ENCODE data around the gene MT1A. TPM values are rescaled to one million over a fixed set of nuclear protein-coding genes. Genes with fewer than 3 reads are reported as not detected.

Gene MT1A
- total RNA-seq, 1 experiment from 2014 or later: not detected

- TF ChIP-seq, protein P1, sequence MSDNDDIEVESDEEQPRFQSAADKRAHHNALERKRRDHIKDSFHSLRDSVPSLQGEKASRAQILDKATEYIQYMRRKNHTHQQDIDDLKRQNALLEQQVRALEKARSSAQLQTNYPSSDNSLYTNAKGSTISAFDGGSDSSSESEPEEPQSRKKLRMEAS (IDR thresholded peaks at IDR 0.05): no peak
- TF ChIP-seq YY1 (IDR thresholded peaks at IDR 0.05; ENCODE audit: extremely low read depth, insufficient replicate concordance, low read depth, low read length): no peak
- no peak for TF ChIP-seq CBX3 (IDR thresholded peaks at IDR 0.05; ENCODE audit: low read depth)
- no peak for TF ChIP-seq FOSL1 (IDR thresholded peaks at IDR 0.05; ENCODE audit: low read depth)
- no peak for TF ChIP-seq CEBPB (IDR thresholded peaks at IDR 0.05; ENCODE audit: low read depth)
- TF ChIP-seq ZNF274 (IDR thresholded peaks at IDR 0.05; ENCODE audit: low read depth, low read length): no peak
- no peak for TF ChIP-seq POLR2AphosphoS5 (IDR thresholded peaks at IDR 0.05; ENCODE audit: low read depth, low read length)
- TF ChIP-seq EZH2phosphoT487 (IDR thresholded peaks at IDR 0.05; ENCODE audit: borderline replicate concordance): no peak
- TF ChIP-seq SIN3A (IDR thresholded peaks at IDR 0.05; ENCODE audit: low read depth): no peak
- no peak for TF ChIP-seq RAD21 (IDR thresholded peaks at IDR 0.05; ENCODE audit: low read depth)
- TF ChIP-seq ZBTB33 (IDR thresholded peaks at IDR 0.05; ENCODE audit: extremely low read depth, insufficient replicate concordance, low read length): no peak
- no peak for TF ChIP-seq POLR2A (IDR thresholded peaks at IDR 0.05; ENCODE audit: borderline replicate concordance, extremely low read depth, insufficient read depth, insufficient read length)
- TF ChIP-seq TCF7L2 (IDR thresholded peaks at IDR 0.05; ENCODE audit: borderline replicate concordance, extremely low read depth, insufficient read depth, insufficient read length): no peak
- TF ChIP-seq SRF (IDR thresholded peaks at IDR 0.05; ENCODE audit: low read depth): no peak
- no peak for TF ChIP-seq JUND (IDR thresholded peaks at IDR 0.05)
These were observed 2.7 kb downstream of the MT1A start (continued) for GRCh38 chr16:56641166-56641565.

Data from HCT116 (cell line).